Adrenal gland (tissue), 5 donors: ENCODE results near the gene REPS2.

Source experiments
- POLR2A ChIP-seq, 2 donors: fragments of 450-650 bp; IDR thresholded peaks; one replicate each; pipeline ENCODE4 v1.6.1; 2017; ENCODE audit warnings: antibody characterized with exemption in 2 of 2, mild to moderate bottlenecking in 2 of 2, moderate library complexity in 1 of 2
- TF ChIP-seq, protein P1 (sequence below), 6 experiments: fragments of 450-650 bp in 4 of 6; fragments of 200-600 bp in 2 of 6; sonication (generic) in 1 of 6; IDR thresholded peaks; 1 replicate in 5 of 6; 2 replicates in 1 of 6; pipeline versions ENCODE4 v1.5.1 to v1.8.0; 2016 to 2021; ENCODE audit warnings: antibody characterized with exemption in 6 of 6, mild to moderate bottlenecking in 2 of 6, moderate library complexity in 1 of 6
- donor health status: DM: no; HTN: no; CAD: no.

DNA sequence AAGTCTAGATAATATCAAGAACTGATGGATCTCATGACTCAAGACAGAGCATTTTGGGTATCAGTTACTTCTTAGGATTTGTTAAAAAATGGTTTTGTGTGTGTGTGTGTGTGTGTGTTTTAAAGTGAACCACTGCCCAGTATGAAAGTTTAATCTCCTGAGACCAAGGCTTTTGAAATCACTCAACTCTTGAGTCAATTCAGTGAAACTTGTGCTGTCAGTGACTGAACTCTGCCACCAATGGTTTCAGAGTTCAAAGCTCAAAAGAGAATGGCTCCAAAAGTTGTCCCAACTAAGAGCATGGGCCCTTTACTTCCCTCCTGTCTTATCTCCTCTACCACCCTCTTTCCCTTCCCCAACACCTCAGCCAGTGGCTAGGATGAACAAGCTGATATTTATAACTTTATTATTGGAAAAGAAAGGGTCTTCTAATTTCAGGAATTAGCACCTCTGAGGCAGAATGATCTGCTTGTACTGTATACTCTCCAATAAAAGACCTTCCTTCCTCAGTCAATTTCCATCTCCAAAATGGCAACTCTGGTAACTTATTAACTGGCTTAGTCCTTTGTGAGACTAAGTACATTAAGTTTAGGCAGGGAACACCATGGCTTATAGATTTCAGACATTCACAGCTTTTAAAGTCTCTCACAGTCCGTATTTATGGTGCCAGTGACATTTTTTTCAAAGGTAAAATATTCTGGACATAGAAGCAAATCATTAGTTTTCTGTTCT lies 152.2 kb downstream of the REPS2 start:
- no peak for TF ChIP-seq POLR2A (IDR thresholded peaks at IDR 0.05)
- TF ChIP-seq, protein P1, sequence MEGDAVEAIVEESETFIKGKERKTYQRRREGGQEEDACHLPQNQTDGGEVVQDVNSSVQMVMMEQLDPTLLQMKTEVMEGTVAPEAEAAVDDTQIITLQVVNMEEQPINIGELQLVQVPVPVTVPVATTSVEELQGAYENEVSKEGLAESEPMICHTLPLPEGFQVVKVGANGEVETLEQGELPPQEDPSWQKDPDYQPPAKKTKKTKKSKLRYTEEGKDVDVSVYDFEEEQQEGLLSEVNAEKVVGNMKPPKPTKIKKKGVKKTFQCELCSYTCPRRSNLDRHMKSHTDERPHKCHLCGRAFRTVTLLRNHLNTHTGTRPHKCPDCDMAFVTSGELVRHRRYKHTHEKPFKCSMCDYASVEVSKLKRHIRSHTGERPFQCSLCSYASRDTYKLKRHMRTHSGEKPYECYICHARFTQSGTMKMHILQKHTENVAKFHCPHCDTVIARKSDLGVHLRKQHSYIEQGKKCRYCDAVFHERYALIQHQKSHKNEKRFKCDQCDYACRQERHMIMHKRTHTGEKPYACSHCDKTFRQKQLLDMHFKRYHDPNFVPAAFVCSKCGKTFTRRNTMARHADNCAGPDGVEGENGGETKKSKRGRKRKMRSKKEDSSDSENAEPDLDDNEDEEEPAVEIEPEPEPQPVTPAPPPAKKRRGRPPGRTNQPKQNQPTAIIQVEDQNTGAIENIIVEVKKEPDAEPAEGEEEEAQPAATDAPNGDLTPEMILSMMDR (IDR thresholded peaks at IDR 0.05): no peak
